ENCODE measurements around the gene GPANK1. TPM values are rescaled to one million over a fixed set of nuclear protein-coding genes. Genes with fewer than 3 reads are reported as not detected.

The GPANK1 gene
- total and polyA plus RNA-seq, 2 of the 13 experiments (the other 11 are each of a cell fraction or from before 2014, with no cell fraction given): 15.4 to 22.8 TPM

- TF ChIP-seq ZNF687 (CRISPR knock-in tag; IDR thresholded peaks at IDR 0.05): no peak; the same call in 1 of the 2 replicates
- TF ChIP-seq KLF6 (CRISPR knock-in tag; IDR thresholded peaks at IDR 0.05): no peak; the same call in 1 of the 2 replicates
- peak; percentile 17; the same call in 1 of the 2 replicates for TF ChIP-seq ZNF761 (CRISPR knock-in tag; conservative IDR thresholded peaks at IDR 0.05)
- 0 out of 2 replicates have a peak, but pooled peaks have one; percentile 22 for TF ChIP-seq ZBTB2 (CRISPR knock-in tag; IDR thresholded peaks at IDR 0.05; ENCODE audit: low read depth)
- TF ChIP-seq ZNF501 (CRISPR knock-in tag; IDR thresholded peaks at IDR 0.05): peak; percentile 57
- TF ChIP-seq E2F2 (CRISPR knock-in tag; IDR thresholded peaks at IDR 0.05; ENCODE audit: borderline replicate concordance): no peak
- TF ChIP-seq RAD21 (CRISPR knock-in tag; IDR thresholded peaks at IDR 0.05): 0 out of 2 replicates have a peak, but pooled peaks have one; percentile 7
- no peak for TF ChIP-seq CREBL2 (CRISPR knock-in tag; IDR thresholded peaks at IDR 0.05; ENCODE audit: borderline replicate concordance)
- no peak for TF ChIP-seq MED13 (CRISPR knock-in tag; IDR thresholded peaks at IDR 0.05)
- TF ChIP-seq ZNF720 (CRISPR knock-in tag; IDR thresholded peaks at IDR 0.05): peak; percentile 58; the same call in 1 of the 2 replicates
- TF ChIP-seq IKZF4 (CRISPR knock-in tag; IDR thresholded peaks at IDR 0.05; ENCODE audit: borderline replicate concordance, low read depth, not compliant biosample characterization): no peak
- no peak for TF ChIP-seq PAWR (CRISPR knock-in tag; IDR thresholded peaks at IDR 0.05; ENCODE audit: borderline replicate concordance)
- peak in 1 of 2 experiments; percentile 67; a peak in 1 of 4 replicates for TF ChIP-seq REST (IDR thresholded peaks at IDR 0.05; ENCODE audit: borderline replicate concordance in 1 of 2, low read depth in 1 of 2, low read length in 2 of 2)
These were observed 11.7 kb downstream of the GPANK1 start (continued) for GRCh38 chr6:31652925-31653724.

All from HepG2 (cell line).